Activated T-cell treated with anti-CD3 and anti-CD28 coated beads, Interleukin-2, amount 50 U/mL, for 1 hour (primary cell): ENCODE data around the gene CCL25.

Source experiments
- DNase-seq: peaks from one replicate; pipeline ENCODE4 v3.0.0-alpha.2; 2020

The CCL25 gene

GRCh38 chr19:8046569-8047165, 5.9 kb upstream of the CCL25 start:
- DNase-seq, result no peak

GRCh38 chr19:8050274-8051096, 2.1 kb upstream of the CCL25 start:
- peak; percentile 87 for DNase-seq

GRCh38 chr19:8054169-8054568, 1.6 kb downstream of the CCL25 start:
- no peak for DNase-seq

GRCh38 chr19:8056533-8056932, 4.0 kb downstream of the CCL25 start:
- DNase-seq, result no peak

- DNase-seq, result no peak
Observed at GRCh38 chr19:8057545-8058270, 5.1 kb downstream of the CCL25 start.

- no peak for DNase-seq
Observed at GRCh38 chr19:8064911-8065874, 12.6 kb downstream of the CCL25 start.

- no peak for DNase-seq
Observed at GRCh38 chr19:8065875-8066261, 13.3 kb downstream of the CCL25 start.

- DNase-seq, result no peak
Observed at GRCh38 chr19:8069096-8069973, 16.8 kb downstream of the CCL25 start.

- no peak for DNase-seq
Observed at GRCh38 chr19:8071912-8072311, 19.4 kb downstream of the CCL25 start.

- no peak for DNase-seq
Observed at GRCh38 chr19:8074501-8074900, 21.9 kb downstream of the CCL25 start.

- DNase-seq, result no peak
Observed at GRCh38 chr19:8075158-8076074, 22.9 kb downstream of the CCL25 start.

- no peak for DNase-seq
Observed at GRCh38 chr19:8079988-8080387, 27.4 kb downstream of the CCL25 start.

GRCh38 chr19:8080832-8081231, 28.3 kb downstream of the CCL25 start:
- no peak for DNase-seq

GRCh38 chr19:8081569-8082550, 29.3 kb downstream of the CCL25 start:
- no peak for DNase-seq

GRCh38 chr19:8083141-8083540, 30.6 kb downstream of the CCL25 start:
- DNase-seq, result no peak

GRCh38 chr19:8084152-8084551, 31.6 kb downstream of the CCL25 start:
- no peak for DNase-seq

- DNase-seq, result no peak
Observed at GRCh38 chr19:8085598-8086408, 33.2 kb downstream of the CCL25 start.

GRCh38 chr19:8086849-8087248, 34.3 kb downstream of the CCL25 start:
- DNase-seq, result no peak
